ENCODE data around the gene ADK. TPM values are rescaled to one million over a fixed set of nuclear protein-coding genes. Genes with fewer than 3 reads are reported as not detected.

Gene ADK
- total RNA-seq, 1 donor from 2014 or later = 62.0 TPM

GRCh38 chr10:74750848-74751274 is 599.8 kb downstream of the ADK start:
- H3K27me3 ChIP-seq (ENCODE audit: insufficient read depth, low read length) = no peaks in the 10 kb centered on the region
- H4K20me1 ChIP-seq (ENCODE audit: insufficient read depth, low read length) = no peaks in the 10 kb centered on the region
- no peak for TF ChIP-seq EZH2 (IDR thresholded peaks at IDR 0.05; ENCODE audit: insufficient read depth, low read length)
- TF ChIP-seq CTCF (IDR thresholded peaks at IDR 0.05; ENCODE audit: insufficient read depth, low read depth, low read length) = no peak
- H3K27ac ChIP-seq (ENCODE audit: low read depth, low read length) = no peak overlapping the region
- FAIRE-seq (no peak), DNase-seq (ENCODE audit: low read depth) (no peak)
- no peak overlapping the region for H3K4me2 ChIP-seq (ENCODE audit: low read length)
- no peaks in the 10 kb centered on the region for H3K9me3 ChIP-seq (ENCODE audit: insufficient read depth, low read depth, low read length)
- no peak overlapping the region for H3K27ac Mint-ChIP-seq (ENCODE audit: unreplicated experiment)
- H3K4me3 Mint-ChIP-seq (ENCODE audit: unreplicated experiment) = no peak overlapping the region
- H3K9me3 Mint-ChIP-seq (ENCODE audit: unreplicated experiment) = no peaks in the 10 kb centered on the region
- no peaks in the 10 kb centered on the region for H3K36me3 ChIP-seq (ENCODE audit: insufficient read depth, low read length)
- peaks cover 5% of the 10 kb centered on the region for H3K27me3 Mint-ChIP-seq (ENCODE audit: low read depth, unreplicated experiment)
- no peaks in the 10 kb centered on the region for H3K79me2 ChIP-seq (ENCODE audit: insufficient read depth, low read length)
- H3K4me1 ChIP-seq (ENCODE audit: insufficient read depth, low read length) = no peaks in the 10 kb centered on the region
- H3K36me3 Mint-ChIP-seq (ENCODE audit: low read depth, unreplicated experiment) = peaks cover 2% of the 10 kb centered on the region
- H3K4me1 Mint-ChIP-seq (ENCODE audit: low read depth, unreplicated experiment) = peaks cover 13% of the 10 kb centered on the region
- H3K4me3 ChIP-seq (ENCODE audit: insufficient read depth, low read depth, low read length) = no peak overlapping the region
- no peak overlapping the region for H3K9ac ChIP-seq (ENCODE audit: low read length)
- H2AFZ ChIP-seq (ENCODE audit: low read depth, low read length) = no peak overlapping the region

- no peaks in the 10 kb centered on the region for H3K79me2 ChIP-seq (ENCODE audit: insufficient read depth, low read length)
- TF ChIP-seq CTCF (IDR thresholded peaks at IDR 0.05; ENCODE audit: insufficient read depth, low read depth, low read length) (no peak), EZH2 (IDR thresholded peaks at IDR 0.05; ENCODE audit: insufficient read depth, low read length) (no peak)
- H3K4me2 ChIP-seq (ENCODE audit: low read length) = no peak overlapping the region
- no peak overlapping the region for H2AFZ ChIP-seq (ENCODE audit: low read depth, low read length)
- H3K27ac ChIP-seq (ENCODE audit: low read depth, low read length) = no peak overlapping the region
- H3K9me3 Mint-ChIP-seq (ENCODE audit: unreplicated experiment) = peaks cover 2% of the 10 kb centered on the region
- H3K4me1 ChIP-seq (ENCODE audit: insufficient read depth, low read length) = no peaks in the 10 kb centered on the region
- H3K27me3 ChIP-seq (ENCODE audit: insufficient read depth, low read length) = no peaks in the 10 kb centered on the region
- DNase-seq (ENCODE audit: low read depth) (no peak), FAIRE-seq (no peak)
- H3K9me3 ChIP-seq (ENCODE audit: insufficient read depth, low read depth, low read length) = no peaks in the 10 kb centered on the region
- peaks cover 13% of the 10 kb centered on the region for H3K4me1 Mint-ChIP-seq (ENCODE audit: low read depth, unreplicated experiment)
- H3K36me3 Mint-ChIP-seq (ENCODE audit: low read depth, unreplicated experiment) = peaks cover 2% of the 10 kb centered on the region
- no peaks in the 10 kb centered on the region for H4K20me1 ChIP-seq (ENCODE audit: insufficient read depth, low read length)
- H3K36me3 ChIP-seq (ENCODE audit: insufficient read depth, low read length) = no peaks in the 10 kb centered on the region
- H3K9ac ChIP-seq (ENCODE audit: low read length) = no peak overlapping the region
- H3K27me3 Mint-ChIP-seq (ENCODE audit: low read depth, unreplicated experiment) = peaks cover 5% of the 10 kb centered on the region
- H3K4me3 ChIP-seq (ENCODE audit: insufficient read depth, low read depth, low read length) = no peak overlapping the region
- no peak overlapping the region for H3K4me3 Mint-ChIP-seq (ENCODE audit: unreplicated experiment)
- no peak overlapping the region for H3K27ac Mint-ChIP-seq (ENCODE audit: unreplicated experiment)
Measured at GRCh38 chr10:74752371-74753040, 601.5 kb downstream of the ADK start.
